Activated CD4-positive, CD25-positive, alpha-beta regulatory T cell (primary cell): ENCODE measurements around the gene HABP2.

ENCODE experiments used
- DNase-seq, 4 experiments: peaks; one replicate each; lab custom pipeline; 2025; lab: John Stamatoyannopoulos, UW

Gene HABP2

GRCh38 chr10:113557903-113558321, 5.1 kb downstream of the HABP2 start:
- DNase-seq, result no peak

GRCh38 chr10:113560071-113560470, 7.2 kb downstream of the HABP2 start:
- DNase-seq, result no peak

GRCh38 chr10:113561214-113561613, 8.4 kb downstream of the HABP2 start:
- no peak for DNase-seq

GRCh38 chr10:113562069-113562468, 9.2 kb downstream of the HABP2 start:
- DNase-seq, result no peak

- no peak for DNase-seq
These were observed 9.9 kb downstream of the HABP2 start for GRCh38 chr10:113562704-113563103.

GRCh38 chr10:113563306-113564088, 10.6 kb downstream of the HABP2 start:
- DNase-seq, result peak; percentile 14 to 41 (median 31)

- no peak for DNase-seq
These were observed 12.5 kb downstream of the HABP2 start for GRCh38 chr10:113565364-113565763.

- no peak for DNase-seq
These were observed 14.0 kb downstream of the HABP2 start for GRCh38 chr10:113566888-113567287.

- no peak for DNase-seq
These were observed 16.7 kb downstream of the HABP2 start for GRCh38 chr10:113569576-113569975.

GRCh38 chr10:113572520-113573290, 19.9 kb downstream of the HABP2 start:
- DNase-seq, result no peak

- DNase-seq, result no peak
These were observed 20.5 kb downstream of the HABP2 start for GRCh38 chr10:113573368-113573767.

- DNase-seq, result no peak
These were observed 24.0 kb downstream of the HABP2 start for GRCh38 chr10:113576852-113577251.

- DNase-seq, result no peak
These were observed 25.9 kb downstream of the HABP2 start for GRCh38 chr10:113578773-113579172.

- DNase-seq, result no peak
These were observed 28.2 kb downstream of the HABP2 start for GRCh38 chr10:113581092-113581491.

- DNase-seq, result no peak
These were observed 30.7 kb downstream of the HABP2 start for GRCh38 chr10:113583571-113583970.

- no peak for DNase-seq
These were observed 33.1 kb downstream of the HABP2 start for GRCh38 chr10:113585949-113586348.

GRCh38 chr10:113589201-113589770, 36.4 kb downstream of the HABP2 start:
- no peak for DNase-seq

- no peak for DNase-seq
These were observed 37.7 kb downstream of the HABP2 start for GRCh38 chr10:113590581-113590980.

GRCh38 chr10:113592380-113592779, 39.5 kb downstream of the HABP2 start:
- DNase-seq, result no peak

- no peak for DNase-seq
These were observed 41.8 kb downstream of the HABP2 start for GRCh38 chr10:113594652-113595051.

GRCh38 chr10:113600569-113600968, 47.7 kb downstream of the HABP2 start:
- DNase-seq, result no peak

GRCh38 chr10:113603057-113603777, 50.4 kb downstream of the HABP2 start:
- no peak for DNase-seq
